Effector CD8-positive, alpha-beta T cell (primary cell): ENCODE data around the gene MAN1C1.
A peak's percentile ranks its signal among the peaks of the same experiment; 100 is the strongest.
"Not testable (repeated sequence)": the region's sequence is repeated elsewhere in the genome, so short reads cannot be mapped to it uniquely, and the experiment has no call there.

ENCODE experiments used
- DNase-seq: peaks from one replicate; lab custom pipeline; 2025; lab: John Stamatoyannopoulos, UW

Gene MAN1C1

DNA sequence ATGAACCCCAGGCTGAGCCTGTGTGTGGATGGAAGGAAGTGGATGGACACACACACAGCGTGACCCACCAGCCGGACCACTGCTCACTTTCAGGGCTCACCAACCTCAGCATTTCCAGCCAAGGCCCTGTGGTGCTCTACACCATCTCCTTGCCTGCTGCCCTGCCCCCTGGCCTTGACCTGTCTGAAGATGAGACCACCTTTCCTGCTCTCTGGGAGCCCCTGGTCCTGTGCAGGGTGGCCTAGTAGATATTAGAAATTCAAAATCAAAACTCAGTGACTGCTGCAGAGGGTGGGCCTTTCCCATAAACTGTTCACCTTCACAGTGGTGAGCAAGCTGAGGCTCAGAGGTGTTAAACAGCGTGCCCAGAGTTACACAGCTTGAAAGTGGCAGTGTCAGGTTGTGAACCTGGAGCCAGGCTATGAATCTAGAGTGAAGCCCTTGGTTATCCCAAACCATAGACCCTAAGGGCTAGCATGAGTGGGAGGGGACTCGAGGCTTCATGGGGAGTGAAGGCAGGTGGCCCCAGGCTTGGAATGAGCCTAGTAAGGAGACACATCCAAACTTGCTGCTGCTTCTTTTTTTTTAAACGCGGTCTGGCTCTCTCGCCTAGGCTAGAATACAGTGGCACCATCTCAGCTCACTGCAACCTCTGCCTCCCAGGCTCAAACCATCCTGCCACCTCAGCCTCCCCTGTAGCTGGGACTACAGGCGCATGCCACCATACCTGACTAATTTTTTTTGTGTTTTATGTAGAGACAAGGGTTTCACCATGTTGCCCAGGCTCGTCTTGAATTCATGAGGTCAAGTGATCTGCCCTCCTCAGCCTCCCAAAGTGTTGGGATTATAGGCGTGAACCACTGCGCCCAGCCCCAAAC lies 41.5 kb downstream of the MAN1C1 start:
- DNase-seq = no peak

DNA sequence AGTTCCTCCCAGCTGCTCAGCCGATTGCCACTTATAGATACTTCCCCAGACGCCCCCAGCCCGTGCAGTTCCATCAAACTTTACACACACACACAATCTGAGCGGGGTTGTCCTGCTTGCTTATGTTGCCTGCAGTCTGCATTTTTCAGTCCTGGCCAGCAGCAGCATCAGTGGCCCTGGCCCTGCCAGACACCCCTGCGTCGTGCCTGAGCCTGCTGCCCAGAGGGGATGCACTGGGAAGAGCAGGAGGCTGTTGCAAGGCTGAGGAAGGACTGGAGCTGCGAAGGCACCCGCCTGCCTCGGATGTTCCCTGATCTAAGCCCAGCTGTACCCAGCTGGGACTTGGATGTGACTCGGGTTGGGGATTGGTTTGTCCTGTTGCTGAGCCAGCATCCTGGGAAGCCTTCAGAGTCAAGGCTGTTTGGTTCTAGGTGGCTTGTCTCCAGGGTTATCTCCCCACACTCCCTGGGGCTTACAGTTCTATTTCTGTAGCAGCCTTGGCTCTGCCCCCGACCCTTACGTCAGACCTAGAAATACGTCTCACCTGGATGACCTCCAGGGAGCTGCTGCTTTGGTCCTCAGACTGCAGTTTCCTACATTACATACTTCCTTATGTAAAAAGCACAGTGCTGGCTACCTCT lies 42.3 kb downstream of the MAN1C1 start:
- DNase-seq = no peak

DNA sequence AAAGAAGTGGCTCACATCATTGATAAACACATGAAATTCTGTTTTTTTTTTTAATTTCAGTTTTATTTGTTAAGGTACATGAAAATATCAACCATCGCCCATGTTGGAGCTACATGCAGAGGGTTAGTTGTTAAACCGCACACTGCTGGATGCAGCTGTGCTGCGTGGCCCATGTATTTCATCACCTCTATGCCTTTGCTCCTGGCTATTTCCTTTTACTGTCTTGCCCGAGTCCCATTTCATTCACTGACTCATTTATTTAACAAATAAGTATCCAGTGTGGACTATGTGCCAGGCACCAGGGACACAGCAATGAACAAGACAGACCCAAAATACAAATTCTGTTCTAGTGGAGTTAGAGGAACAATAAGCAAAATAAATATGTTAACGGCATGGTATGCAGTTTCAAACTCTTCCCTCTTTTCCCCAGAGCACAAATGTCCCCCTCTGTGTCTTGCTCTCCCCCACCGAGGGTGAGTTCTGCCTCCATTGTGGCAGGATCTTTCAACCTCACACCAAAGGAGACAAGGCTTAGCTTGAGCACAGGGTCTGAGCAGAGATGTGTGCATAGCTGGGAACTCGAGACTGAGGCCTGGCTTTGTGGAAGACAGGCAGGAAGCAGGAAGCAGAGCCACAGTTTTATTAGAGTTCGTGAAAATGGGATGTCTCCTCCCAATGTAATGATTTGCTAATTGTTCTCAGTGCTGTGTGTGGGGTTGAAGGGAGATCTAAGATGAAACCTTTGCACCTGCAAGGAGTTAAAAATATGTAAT lies 44.6 kb downstream of the MAN1C1 start:
- DNase-seq = no peak

DNA sequence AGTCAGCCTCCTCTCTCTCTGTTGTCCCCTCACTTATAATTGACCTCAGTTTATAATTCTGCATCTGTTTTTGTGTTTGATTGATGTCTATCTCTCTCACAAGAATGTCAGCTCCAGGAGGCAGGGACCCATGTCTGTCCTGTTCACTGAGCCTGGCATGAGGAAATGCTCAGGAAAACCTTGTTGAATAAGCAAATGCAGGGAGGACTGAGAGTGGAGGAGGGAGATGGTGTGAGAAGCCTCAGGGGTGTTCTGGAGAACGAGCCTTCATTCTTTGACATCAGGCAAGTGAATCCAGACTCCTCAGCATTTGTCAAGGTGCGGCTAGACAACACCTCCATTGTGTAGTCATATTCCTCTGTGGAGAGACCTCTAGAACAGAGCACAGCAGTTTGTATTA lies 45.5 kb downstream of the MAN1C1 start:
- DNase-seq = no peak

DNA sequence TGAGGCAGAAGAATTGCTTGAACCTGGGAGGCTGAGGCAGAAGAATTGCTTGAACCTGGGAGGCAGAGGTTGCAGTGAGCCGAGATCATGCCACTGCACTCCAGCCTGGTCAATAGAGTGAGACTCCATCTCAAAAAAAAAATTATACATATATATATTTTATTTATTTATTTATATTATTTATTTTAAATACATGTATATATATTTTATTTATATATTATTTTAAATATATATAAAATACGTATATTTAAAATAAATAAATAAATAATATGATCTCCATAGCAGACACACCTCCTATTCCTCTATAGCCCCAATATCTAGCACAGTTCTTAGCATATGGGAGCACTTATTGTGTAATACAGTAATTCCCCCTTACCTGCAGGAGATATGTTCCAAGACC lies 46.4 kb downstream of the MAN1C1 start:
- DNase-seq = not testable (repeated sequence)

DNA sequence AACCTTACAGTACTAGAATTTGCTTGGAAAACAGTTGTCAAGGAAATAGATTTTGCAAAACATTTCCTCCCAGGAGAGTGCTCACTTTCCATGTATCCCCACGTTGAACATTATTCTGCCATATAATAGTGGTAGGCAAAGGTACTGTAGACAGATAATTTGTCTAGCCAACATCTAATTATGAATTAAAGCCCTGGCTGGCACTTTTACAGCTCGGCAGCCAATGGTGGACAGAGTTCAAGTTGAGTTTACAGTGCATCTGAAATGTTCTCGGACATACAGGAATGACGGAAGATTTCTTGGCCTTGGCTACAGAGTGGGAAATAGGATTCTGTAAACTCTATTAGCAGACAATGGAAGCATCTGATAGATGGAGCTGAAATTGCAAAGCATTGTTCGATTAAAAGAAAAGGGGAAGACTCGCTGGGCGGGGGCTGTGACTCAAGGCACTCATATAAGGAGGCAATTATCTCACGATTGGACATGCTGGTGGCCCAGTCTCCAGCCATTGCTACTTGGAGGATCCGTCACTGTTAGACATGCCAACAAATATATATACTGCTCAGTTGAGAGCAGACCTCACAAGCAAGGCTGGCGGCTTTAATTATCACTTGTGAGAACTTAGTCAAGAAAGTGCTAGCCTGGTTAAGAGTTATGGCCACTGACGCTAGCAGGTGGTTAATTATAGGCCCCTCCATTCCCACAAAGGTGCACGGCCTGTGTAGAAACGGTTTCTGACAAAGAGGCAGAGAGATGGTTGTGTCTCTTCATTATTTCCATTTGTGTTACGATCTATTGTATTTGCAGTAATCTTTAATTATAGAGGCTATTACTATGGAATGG lies 48.0 kb downstream of the MAN1C1 start:
- DNase-seq = no peak

DNA sequence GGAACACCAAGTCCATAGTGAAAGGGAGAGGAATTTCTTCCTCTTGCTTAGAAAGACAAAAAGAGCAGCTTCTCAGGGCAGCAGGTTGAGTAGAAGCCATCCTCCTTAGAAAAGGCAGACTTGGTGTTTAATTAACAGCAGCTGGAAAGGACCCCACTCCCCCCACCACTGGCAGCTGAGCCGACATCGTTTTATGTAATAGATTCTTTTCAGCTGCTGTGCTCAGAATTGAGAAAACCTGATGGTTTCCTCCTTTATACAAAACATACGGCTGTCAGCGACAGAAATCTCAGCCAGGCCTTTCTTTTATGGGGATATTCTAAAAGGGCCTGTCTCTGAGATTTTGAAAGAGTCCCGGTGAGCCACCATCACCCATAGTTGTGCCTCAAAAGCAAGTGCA lies 49.9 kb downstream of the MAN1C1 start:
- no peak for DNase-seq

DNA sequence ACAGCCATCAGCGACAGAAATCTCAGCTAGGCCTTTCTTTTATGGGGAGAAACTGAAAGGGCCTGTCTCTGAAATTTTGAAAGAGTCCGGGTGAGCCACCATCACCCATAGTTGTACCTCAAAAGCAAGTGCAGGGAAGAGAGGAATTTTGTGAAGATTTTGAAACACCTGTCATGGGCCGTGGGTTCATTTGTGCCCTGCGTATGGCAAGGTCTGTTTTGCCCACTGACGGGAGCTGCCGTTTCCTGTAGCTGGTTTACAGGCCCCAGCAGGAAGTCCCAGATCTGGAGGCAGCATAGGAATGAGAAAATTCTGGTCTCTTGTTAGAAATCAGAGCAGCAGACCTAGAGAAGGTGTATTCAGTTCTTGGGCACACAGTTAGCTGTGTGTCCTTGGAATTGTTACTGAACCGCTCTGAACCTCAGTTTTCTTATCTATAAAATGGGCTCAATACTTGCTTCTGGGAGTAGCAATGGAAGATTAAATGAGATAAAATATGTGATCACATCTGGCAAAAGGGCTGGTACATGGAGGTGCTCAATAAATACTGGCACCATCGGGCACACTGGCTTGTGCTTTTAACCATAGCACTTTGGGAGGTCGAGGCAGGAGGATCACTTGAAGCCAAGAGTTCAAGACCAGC lies 52.5 kb downstream of the MAN1C1 start:
- no peak for DNase-seq

DNA sequence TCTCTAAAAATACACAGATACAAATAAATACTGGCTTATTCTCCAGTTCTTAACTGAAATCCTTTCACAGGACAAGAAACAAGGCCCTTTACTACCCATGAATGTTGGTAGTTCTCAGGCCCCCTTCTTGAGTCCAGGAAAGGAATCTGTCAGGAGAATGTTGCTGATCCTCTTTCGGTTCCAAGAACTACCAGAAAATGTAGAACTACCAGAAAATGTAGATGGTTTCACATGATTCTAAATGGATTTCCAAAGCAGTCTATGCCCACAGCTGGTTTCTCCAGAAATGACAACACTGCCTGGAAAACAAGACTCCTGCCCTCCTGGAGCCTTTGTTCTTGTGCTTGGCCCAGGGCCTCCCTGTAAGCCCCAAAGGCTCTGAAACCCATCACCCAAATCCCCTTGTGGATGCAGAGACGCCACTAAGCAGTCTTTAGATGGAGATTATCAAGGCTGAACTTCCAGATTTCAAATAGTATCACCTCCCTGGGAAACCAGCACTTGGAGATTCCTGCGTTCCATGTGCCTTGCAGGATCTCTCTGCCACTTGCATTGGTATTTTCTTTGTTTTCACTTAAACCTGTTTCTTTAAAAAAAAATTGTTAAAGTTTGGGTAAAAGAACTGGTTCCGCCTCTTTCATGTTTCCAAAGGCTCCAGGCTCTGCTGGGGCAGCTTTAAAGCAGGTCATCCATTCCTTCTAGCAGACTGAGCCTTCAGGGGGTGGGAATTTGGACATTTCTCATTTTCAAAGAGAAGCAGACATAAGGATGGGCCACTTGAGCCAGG lies 53.4 kb downstream of the MAN1C1 start:
- DNase-seq = no peak

DNA sequence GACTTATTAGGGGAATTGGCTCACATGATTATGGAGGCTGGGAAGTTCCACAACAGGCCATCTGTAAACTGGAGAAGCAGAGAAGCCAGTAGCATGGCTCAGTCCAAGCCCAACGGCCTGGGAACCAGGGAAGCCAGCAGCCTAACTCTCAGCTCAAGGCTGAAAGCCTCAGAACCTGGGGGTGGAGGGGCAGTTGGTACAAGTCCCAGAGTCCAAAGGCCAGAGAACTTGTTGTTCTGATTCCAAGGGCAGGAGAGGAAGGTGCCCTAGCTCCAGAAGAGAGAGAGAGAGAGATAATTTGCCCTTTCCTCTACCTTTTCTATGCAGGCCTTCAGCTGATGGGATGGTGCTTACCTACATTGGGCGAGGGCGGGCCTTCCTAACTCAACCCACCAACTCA lies 55.3 kb downstream of the MAN1C1 start:
- DNase-seq = no peak

DNA sequence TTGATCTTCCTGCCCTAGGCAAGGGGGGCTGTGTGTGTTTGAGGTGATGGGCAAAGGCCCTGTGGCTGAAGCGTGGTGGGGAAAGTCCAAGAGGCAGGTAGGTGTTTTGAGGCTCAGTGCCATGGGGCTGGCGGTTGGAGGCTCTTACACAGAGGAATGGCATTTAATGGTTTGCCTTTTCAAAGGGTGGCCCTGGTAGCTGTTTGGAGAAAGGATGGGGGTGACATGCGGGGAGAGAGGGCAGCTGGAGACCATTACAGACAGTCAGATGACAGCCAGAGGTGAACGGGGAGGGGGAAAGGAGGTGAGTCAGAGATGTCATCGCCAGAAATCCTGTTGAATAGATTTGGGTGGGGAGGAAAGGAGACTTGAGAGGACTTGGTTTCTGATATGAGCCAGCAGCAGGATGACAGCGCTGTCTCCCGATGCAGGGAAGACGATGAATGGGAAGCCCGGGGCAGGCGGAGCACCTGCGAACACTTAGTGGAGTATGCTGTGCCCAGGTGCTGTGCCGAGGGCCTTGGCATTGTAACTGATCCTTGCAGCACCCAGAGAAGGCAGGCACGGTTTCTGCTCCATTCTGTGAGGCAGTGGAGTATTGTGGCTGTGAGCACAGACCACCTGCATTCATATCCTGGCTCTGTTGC lies 56.3 kb downstream of the MAN1C1 start:
- no peak for DNase-seq

DNA sequence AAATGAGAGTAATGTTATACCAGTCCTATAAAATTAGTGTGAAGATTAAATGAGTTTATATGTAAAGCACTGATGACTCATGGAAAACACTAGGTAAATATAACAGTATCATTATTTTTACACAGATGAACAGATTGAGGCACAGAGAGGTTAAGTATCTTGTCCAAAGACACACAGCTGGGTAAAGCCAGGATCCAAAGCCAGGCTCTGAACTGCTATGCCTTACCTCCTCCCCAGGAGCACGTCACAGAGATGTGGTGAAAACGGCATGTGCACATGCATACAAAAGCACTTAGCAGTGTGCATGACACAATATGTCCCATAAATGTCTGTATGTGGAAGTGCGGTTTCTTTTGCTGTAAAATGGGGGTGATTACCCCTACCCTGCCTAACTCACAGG lies 56.9 kb downstream of the MAN1C1 start:
- DNase-seq = no peak

DNA sequence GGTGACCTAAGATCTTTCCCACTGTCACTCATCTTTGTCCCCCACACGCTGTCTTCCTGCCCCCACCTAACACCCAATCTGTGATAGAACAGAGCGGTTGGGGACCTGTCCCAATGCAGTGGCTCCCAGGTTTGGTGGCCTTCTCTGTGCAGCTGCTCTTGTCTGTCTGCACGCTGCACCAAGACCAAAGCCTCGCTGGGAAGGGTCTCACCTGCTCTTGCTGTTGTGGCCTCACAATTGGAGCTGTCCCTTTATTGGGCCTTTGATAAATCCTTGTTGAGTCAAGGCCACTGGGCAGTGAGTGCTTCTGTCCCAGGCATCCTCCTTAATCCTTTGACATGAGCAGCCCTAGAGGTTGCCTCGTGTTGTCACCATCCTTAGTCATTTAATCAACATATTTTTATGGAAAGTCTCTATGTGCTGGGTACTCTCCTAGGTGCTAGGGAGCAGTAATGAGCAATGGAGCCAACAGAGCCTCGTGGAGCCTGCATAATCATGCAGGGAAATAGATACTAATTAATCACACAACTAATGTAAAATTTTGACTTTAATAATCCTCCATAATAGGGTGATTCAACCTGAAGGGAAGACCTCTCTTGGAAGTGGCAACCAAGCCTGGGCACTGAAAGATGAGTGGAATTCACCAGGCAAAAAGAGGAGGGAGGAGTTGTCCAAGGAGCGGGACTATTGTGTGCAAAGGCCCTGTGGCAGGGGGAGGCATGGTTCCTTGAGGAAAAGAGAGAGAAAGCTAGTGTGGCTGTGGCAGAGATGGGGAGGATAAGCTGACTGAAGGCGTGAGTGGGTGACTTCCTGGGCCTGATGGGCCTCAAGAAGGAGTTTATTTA lies 57.6 kb downstream of the MAN1C1 start:
- no peak for DNase-seq

DNA sequence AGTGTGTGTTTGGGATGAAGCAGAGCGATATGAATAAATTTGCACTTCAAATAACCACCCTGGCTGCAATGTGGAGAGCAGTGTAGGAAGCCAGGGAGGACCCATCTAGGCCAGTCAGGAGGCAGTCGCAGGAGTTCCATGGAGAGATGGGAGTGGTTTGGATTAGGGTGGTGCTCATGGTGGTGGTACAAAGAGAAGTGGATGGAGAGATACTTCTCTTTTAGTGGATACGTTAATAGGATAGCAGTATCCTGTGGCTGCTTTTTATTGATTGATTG lies 58.2 kb downstream of the MAN1C1 start:
- DNase-seq = no peak

DNA sequence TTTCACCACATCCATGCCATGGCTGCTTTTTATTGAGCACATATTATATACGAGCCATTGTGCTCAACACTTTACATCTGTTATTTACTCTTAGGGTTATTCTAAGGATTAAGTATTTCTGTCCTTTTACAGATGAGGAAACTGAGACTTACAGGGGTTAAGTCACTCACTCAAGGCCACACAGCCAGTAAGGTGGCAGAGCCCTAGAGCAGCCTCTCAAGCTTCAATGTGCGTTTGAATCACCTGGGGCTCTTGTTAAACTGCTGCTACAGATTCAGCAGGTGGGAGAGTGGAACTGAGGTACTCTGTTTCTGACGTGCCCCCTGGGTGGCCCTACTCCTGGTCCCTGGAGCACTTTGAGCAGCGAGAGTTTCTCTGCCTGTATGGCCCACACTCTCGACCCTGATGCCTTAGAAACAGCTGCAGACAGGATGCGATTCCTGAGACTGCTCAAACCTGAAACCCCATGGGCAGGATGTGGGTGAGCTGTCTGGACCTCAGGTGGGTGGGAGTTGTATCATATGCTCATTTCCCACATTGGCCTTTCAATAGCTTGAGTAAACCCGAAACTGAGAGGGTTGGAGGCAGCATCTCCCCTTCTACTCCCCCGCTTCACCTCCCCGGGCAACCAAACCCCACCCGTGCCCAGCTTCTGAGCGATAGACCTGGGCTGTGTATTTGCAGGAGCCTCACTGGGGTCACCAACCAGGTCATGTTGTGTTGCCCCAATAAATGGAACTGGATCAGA lies 59.3 kb downstream of the MAN1C1 start:
- peak; percentile 32 for DNase-seq

DNA sequence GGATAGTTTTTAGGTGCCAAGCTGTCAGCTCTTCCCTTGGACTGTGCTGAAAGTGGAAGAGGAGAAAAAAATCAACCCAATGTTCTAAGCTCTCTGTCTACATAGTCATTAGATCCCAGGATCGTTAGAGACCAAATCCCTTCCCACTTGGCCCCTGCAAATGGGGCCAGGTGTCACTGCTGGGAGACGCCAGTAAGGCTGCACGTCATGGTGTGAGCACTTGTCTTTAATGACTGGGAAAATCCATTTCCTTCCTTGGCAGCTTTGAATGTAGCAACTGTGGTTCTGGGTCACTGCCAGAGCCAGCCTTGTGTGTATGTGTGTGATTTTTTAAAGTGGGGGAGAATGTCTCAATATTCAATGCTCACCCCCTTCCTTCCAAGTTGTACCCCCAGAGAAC lies 59.9 kb downstream of the MAN1C1 start:
- DNase-seq = no peak

DNA sequence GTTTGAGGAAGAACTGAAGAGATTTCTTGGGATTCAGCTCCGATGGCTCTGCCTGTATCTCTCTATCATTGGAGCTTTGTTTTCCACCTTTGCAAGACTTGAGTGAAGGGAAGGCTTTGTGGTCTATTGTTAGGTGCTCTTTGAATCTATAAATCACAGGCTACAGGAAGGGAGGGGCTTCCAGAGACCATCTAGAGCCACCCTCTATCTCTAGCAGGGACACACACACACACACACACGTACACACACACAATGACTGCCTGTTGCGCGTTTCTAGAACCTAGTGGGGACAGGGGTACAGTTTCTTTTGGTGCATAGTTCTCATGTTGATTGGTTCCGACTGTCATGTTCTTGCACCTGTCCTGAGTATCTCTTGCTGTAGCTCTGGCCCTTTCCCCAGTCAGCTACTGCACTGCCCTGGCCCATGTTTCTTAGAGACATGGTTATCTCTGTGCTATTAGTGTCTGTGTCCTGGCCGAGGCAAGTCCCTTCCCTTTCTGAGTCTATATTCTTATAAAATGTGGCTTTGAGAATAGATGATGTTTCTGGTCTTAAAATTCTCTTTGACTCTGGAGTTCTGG lies 60.7 kb downstream of the MAN1C1 start:
- no peak for DNase-seq

DNA sequence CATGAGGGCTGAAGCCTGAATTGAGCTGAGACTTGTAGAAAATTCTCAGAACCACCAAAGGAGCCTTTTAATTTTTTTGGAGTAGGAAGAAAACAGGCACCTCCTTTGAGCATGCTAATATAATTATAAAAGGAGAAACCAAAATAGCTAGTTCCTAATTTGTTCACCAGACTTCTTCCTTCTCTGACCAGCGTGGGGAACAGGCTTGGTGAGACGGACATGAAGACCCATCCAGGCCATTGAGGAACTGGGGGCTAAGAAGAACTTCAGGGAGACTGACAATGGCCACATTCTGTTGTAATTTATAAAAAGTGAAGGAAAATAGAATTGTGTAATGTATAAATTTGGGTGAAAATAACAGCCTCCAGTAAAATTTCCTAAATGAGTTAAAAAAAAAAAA lies 62.6 kb downstream of the MAN1C1 start:
- DNase-seq = no peak
